ENCODE results near the gene RNF38. TPM values are rescaled to one million over a fixed set of nuclear protein-coding genes. Genes with fewer than 3 reads are reported as not detected.
"Not testable (repeated sequence)": the region's sequence is repeated elsewhere in the genome, so short reads cannot be mapped to it uniquely, and the experiment has no call there.

RNF38 gene
- polyA plus RNA-seq, 3 donors: 42.9 to 52.7 (median 44.3) TPM

DNA sequence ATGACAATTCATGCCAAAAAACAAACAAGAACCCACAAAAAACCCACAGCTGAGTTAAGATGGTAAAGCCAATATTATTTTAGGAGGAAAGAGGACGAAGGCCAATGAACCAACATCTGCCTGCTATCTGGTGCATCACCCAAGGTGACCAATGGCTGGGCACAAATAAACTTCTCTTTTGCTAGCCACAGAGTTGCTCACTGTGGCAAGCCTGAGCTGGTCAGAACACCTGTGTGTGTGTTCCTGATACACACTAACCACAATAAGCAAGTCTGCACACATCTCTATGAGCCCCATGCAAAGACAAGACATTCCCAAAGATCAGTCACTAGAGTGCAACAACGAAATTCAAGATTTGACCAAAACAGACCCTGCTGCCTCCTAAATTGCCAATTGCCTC is 63.1 kb downstream of the RNF38 start:
- DNase-seq: no peak

DNA sequence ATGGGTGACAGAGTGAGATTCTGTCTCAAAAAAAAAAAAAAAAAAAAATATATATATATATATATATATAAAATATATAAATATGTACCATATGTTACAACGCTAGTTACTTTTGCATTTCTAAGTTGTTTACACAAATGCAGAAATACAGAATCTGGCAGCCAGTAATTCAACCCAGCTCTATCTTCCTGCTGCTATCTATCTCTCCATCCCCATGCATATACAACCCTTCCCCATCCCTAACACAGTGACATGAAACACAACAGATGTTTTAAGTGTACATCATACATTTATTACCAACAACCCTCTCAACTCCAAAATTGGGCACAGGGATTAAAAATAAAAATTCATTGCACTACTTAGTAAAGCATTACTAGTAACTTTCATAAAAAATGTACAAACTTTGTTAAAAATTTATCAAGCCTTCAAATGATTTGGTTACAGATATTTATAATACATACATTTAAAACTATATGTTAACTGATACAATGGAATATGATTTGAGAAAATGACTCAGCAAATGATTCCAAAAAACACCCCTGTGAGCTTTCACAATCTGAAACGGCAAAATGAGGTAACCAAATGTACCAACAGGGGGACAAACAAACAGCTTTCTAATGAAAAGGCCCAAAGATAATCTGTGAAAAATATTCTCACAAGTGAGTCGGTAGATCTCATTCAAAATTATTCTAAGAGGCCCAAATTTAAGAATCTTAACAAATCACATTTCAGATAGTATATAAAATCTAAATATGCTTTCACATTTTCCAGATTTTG is 63.8 kb downstream of the RNF38 start:
- DNase-seq: no peak

DNA sequence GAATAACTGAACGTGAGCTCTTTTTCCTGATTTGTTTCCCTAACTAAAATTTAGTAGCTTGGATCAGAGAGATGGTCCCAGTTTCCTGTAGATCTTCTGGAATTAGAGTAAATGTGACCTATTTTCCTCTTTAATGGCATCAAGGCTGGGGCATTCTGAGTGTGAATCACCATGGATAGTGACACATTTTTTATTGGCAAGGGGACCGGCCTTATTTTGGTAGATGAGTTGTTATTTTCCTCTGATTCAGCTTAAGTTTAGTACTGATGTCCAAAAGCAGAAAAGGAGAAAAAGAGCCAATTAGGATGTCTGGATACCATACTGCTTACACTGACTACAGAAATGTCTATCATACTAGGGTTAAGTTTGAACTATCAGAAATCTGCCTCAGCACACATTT is 68.1 kb downstream of the RNF38 start:
- DNase-seq: no peak

DNA sequence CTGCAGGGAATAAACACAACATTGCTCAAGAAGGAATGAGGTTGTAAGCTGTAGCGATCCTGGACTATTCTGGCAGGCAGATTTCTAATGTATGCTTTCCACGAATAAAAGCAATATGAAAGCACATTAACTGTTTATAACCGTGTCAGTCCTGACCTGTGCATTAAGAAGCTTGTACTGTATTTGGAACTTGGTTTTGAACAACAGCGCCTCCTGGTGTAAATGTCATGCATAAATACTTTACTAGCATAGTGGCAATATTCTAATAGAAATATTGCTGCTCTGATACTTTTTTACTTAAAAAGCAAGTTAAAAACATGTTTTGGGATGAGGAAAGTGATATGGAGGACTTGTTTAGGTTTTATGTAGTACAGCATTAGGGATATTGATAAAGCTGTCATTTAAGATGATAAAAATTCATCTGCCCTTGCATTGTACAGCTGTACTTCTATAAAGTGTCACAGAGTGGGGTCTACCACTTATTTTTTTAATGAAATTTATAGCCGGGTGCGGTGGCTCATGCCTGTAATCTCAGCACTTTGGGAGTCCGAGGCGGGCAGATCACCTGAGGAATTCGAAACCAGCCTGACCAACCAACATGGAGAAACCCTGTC is 71.2 kb downstream of the RNF38 start:
- DNase-seq: peak; percentile 71

DNA sequence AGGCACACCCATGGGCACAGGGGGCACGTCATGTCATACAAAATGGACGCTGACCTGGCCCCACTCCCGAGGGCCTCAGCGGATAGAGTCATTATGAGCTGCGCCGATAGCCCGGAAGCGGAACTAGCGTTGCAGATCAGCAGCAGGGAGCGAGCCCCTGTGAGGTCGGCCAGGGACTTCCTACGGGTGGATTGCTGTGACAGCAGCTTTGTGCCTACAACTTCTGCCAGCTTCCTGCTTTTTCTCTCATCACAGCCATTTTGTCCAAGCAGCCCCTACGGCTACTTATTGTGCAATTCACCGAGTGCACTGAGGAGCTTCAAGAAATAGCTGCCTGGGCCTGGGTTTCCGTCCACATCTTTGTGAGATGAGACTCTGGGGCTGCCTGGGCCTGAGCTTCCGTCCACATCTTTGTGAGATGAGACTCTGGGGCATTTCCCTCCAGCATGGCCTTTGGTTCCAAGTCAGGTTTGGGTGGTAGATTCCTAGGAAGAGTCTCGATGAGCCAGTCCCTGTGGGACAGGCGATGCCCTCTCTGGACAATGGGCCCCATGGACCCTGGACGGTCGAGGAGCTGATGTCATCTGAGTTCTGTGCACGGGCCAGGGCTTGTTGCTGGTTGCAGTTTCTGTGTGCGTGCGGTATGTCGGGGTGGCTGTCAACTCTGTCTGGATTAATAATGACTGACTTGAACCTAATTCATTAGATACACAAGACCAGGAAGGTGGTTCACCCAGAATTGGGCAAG is 74.8 kb downstream of the RNF38 start:
- no peak for DNase-seq

DNA sequence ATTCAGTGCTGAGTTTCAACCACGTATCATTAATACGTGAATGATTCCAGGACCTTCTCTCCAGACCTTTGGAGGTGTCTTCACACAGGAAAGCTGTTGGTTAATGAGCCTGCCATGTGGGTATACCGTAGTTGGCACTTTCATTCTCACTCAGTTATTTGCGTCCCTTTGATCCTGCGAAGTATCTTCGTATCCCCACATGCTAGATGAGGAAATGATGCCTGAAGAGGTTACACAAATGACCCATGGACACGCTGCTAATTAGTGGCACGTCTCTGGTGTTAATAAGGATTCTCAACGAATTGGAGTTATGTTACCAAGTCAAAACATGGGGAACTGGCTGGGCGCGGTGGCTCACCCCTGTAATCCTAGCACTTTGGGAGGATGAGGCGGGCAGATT is 76.1 kb downstream of the RNF38 start:
- no peak for DNase-seq

DNA sequence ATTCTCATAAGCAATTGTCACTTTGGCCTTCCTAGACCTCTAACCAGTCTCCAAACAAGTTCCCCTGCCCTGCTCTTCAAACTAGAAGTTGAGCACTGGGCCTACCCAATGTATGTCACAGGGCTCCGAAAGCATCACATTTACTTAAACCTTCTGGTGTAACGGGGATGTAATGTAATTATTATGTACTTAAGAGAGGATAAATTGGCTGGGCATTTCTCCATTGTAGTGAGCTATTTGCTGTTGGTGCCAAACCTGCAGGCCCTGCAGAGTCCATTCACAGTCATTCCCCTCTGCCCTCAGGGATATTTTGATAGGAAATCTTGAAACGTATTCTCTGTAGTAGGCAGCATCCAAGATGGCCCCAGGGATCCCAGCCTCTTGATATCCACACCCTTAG is 77.6 kb downstream of the RNF38 start:
- DNase-seq: no peak

DNA sequence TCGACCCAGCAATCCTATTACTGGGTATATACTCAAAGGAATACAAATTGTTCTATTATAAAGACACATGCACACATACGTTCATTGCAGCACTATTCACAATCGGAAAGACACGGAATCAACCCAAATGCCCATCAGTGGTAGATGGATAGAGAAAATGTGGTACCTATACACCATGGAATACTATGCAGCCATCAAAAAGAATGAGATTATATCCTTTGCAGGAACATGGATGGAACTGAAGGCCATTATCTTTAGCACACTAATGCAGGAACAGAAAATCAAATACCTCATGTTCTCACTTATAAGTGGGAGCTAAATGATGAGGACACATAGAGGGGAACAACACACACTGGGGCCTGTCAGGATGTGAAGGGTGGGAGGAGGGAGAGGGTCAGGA is 78.2 kb downstream of the RNF38 start:
- DNase-seq: not testable (repeated sequence)

DNA sequence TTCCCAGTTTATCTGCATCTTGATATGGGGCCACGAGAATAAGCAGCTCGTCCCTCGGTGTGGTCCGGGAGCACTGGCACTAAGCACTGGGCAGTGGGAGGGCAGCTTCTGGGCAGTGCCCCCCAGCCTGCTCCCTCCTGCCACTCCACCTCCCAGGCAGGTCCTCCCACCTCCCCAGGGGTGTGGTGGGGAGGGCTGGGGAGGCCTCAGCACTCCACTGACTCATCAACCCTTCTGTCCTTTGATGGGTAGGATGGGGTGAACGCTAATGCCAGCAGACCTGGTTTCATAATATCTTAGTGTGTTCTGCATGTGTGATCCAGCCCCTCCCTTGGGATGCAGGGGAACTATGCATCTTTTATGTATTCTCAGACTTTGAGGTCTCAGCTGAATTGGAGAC is 79.6 kb downstream of the RNF38 start:
- DNase-seq: no peak

DNA sequence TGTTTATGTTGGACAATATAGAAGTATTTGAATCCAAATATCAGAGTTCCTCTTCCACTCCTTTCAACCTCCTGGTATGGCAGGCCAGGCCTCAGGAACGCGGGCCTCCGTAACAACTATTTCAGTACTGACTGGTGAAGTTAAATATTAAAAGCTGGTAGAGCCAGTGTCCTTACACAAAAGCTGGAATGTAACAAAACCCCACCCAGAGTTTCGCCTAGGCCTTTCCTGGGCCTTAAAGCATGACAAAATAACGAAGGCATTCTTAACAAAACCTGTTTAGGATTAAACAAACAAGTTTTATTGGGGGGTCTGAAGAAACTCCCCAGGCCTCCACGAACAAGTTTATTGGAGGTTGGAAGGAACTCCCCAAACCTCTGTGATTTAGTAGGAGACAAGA is 80.3 kb downstream of the RNF38 start:
- DNase-seq: peak; percentile 67

DNA sequence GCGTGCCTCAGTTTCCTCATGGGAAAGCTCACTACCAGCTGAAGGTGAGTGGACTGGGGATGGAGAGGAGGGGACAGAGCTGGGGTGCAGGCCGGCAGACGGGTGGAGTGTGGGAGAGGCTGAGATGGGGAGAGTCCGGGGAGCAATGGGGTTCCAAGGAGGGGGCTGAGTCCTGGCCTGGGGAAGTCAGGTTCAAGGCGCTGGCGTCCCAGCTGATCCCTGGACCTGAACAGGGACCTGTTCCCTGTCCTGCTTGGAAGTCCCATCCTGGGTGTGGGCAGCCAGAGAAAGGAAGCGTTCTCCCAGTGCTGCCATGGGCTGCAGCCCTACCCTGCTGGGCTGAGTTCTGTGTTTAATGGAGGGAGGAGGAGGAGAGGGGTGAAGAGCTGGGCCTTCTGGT is 80.9 kb downstream of the RNF38 start:
- no peak for DNase-seq

DNA sequence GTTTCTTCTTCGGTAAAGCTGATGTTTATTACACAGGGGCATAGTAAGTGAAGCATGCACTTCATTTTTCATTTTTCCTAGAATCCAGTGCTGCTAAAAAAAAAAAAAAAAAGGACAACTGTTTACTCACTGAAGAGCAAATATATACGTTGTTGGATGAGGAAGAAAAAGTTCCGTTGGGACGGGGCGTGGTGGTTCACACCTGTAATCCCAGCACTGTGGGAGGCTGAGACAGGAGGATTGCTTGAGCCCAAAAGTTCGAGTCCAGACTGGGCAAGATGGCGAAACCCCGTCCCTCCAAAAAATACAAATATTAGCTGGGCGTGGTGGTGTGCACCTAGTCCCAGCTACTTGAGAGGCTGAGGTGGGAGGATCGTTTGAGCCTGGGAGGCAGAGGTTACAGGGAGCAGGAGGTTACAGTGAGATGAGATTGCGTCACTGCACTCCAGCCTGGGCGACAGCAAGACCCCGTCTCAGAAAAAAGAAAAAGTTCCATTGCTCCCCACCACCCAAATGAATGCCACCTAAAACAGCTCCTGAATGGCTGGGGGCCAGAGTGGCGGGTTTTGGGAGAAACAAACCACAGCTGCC is 81.8 kb downstream of the RNF38 start:
- DNase-seq: no peak

DNA sequence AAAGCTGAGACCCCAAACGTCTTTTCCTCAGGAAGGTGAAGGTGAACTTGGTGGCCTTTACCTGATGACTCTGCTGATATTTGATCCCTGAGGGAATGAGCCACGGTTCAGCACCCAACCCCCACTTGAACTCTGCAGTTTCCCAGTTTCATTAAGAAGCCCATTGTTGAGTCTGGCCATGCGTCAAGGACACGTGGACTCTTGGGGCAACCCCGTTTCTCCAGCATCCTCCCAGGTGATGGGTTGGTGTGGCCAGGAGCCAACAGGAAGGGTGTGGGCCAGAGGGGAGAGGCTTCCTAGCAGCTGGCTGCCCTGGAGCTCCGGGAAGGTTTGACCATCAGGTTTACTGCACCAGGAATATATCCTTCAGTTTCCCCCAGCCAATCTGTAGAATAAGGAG is 82.3 kb downstream of the RNF38 start:
- DNase-seq: peak; percentile 50

DNA sequence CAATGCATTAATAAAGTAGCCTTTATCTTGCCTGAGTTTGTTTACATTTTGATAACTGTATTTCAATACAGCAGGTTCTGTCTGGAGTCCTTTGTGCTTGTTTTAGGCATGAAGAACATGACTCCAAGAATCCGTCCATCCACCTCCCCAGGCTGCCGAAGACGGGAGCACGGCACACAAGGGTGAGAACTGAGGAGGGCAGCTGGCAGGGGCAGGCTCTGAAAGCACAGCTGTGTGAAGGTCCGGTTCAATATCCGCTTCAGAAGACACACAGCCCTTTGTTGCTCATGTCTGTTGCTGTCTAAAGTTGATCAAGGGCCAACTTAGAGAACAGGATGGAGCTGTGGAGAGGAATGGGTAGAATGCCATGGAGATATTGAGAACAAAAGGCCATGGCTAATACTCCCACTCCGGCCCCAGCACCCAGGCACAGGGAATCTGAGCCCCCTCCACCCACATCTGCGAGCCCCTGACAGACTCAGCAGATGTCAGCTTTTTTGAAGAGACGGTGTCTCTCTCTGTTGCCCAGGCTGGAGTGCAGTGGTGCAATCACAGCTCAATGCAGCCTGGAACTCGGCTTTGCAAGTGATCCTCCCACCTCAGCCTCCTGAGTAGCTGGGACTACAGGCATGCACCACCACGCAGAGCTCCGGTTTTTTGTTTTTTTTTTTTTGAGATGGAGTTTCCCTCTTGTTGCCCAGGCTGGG is 83.3 kb downstream of the RNF38 start:
- no peak for DNase-seq

DNA sequence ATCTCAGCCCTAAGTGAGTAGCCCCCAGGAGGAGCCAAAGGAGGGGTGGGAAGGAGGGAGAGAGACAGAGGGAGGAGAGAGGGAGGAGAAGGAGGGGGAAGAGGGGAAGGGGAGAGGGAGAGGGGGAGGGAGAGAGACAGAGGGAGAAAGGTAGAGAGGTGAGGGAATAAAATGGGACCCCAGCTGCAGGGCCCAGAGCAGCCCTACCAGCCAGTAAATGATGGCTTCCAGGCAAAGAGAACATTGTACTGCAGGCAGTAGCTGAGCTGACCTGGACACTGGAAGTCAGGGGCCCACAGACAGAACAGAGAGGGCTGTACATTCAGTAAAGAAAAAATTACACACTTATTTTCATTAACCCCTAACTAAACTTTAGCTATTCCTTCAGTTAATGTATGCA is 84.0 kb downstream of the RNF38 start:
- no peak for DNase-seq

DNA sequence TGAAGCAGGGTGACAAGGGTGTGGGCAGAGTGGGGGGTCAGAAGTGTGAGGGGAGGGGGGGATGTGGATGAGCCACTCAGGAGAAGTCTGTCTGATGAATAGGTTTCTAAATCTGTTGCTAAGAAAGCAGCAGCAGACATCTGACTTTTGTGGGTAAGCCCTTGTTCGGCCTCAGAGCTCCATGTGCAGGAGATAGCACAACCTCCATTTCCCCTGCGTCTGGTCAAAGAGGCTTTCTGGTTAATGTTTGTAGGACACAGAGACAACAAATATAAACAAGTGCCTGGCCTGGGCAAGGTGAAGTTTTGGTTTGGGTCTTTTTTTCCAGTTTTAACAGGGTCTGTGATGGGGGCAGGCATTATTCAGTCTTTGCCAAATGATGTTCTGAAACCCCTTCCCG is 84.8 kb downstream of the RNF38 start:
- no peak for DNase-seq

DNA sequence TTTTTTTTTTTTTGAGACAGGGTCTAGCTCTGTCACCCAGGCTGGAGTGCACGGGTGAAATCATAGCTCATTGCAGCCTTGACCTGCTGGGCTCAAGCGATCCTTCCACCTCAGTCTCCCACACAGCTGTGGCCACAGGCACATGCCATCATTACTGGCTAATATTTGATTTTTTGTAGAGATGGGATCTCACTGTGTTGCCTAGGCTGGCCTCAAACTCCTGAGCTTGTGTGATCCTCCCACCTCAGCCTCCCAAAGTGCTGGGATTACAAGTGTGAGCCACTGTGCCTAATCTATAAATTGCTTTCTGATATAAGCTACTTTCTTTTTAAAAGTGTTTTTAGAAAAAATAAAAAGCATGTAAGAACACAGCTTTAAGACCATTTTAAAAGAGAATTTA is 85.3 kb downstream of the RNF38 start:
- DNase-seq: no peak

DNA sequence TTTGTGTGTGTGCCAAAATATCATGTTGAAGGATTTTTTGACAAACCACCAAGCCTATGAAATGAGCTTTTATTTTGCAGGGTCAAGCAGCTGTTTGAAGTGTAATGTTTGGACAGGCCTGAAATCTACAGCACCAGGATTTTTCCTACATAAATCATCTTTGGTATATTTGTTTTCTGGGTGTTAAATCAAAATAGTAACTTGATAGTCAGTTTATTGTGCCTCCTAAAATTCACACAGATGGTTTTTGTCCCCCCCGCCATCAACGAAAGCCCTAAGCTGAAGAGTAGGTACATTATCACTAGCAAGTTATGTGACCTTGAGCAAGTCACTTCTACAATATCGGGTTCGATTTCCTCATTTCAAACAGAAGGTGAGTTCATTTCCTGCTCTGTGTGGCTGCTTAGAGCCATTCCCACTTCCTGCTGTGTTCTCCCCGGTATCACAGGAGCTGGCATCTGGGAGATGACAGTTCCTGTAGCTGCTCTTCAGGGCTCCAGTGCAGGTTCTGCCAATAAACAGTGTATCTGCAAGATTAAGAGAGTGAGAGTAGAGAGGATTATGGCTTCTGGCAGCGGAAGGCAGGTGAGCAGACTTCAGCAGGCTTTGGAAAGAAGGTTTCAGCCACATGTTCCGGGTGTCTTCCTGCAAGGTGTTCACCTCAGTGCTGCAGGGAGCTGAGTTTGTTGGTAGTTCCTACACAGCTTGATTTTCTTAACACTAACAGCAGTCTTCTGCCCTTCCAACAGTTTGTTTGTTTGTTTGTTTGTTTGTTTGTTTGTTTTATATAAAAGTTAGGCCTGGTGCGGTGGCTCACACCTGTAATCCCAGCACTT is 93.4 kb downstream of the RNF38 start:
- DNase-seq: no peak

DNA sequence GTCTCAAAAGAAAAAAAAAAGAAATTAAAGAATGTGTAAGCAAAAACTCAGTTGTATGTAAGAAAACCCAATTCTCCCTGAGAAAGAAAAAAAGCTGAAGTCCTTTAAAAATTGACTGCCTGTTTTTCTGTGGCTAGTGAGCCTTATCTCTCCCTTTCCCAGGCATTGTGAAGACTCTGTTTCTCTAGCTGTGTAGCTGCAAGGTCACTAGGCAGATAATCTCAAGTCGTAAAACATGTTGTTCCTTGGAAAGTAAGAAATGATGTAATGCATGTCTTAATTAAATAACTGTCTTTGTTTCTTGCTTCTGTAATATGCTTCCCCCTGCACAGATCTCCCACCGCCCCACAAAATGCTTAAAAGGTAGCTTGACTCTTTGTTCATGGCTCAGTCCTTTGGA is 95.7 kb downstream of the RNF38 start:
- DNase-seq: not testable (repeated sequence)

DNA sequence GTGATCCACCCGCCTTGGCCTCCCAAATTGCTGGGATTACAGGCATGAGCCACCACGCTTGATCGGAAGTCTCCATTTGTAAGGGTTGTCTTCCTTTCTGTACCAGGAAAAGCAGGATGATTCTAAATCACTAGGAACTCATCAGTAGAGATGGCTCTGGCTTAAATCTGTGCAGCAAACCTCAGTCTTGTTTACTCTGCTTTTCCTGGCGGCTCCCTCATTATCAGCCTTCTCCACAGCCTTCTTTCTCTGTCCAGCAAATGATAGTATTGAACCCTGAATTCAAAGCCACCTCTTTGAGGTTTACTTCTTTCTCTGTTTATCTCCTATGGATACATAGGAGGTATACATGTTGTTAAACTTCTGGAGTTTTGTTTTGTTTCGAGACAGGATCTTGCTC is 98.8 kb downstream of the RNF38 start:
- no peak for DNase-seq

DNA sequence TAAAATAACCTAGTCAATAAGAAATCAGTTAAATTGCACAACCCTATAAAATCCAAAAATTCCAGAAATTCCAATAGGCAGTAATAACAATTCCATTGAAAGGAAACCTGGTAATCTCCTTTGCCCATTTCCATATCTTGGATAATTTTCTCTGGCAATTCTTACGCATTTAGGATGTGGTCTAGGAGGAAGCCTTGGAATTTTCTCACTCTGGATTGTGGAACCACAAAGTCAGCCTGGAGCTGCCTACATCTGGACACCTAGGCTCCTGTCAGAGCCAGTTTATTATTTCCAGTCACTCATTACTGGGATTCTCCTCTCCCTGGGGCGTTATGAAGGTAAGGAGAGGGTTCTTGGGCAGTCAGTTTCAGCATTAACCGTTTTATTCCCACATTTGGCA is 101.5 kb downstream of the RNF38 start:
- no peak for DNase-seq
